ENCODE data around the gene CSNK2A2.

Gene CSNK2A2

DNA sequence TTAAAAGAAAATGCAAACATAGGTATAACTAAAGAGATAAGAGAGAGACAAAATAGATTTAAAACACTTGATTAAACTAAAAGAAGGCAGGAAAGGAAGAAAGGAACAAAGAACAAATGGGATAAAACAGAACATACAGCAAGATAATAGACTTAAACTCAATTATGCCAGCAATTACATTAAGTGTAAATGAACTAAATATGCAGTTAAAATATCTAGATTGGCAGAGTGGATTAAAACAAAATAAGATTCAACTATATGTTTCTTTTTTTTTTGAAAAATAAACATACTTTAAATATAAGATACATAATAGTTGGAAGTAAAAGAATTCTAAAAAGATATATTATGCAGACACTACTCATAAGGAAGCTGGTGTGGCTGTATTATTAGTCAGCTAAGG, 59.1 kb downstream of the CSNK2A2 start:
- no peak for DNase-seq (ENCODE audit: low read depth)

DNA sequence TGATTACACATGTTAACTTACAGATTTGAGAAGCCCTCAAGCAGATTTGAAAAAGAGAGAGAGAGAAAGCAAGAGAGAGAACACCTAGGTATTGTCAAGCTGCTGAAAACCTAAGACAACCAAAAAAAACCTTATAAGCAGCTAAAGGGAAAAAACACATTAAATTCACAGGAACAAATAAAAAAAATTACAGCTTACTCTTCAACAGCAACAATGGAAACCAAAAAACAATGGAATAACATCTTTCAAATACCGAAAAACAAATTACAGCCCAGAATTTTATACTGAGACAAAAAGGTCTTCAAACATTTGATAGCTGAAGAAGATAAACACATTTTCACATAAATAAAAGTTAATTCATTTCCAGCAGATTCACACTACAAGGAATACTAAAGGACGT, 60.3 kb downstream of the CSNK2A2 start:
- no peak for DNase-seq (ENCODE audit: low read depth)

DNA sequence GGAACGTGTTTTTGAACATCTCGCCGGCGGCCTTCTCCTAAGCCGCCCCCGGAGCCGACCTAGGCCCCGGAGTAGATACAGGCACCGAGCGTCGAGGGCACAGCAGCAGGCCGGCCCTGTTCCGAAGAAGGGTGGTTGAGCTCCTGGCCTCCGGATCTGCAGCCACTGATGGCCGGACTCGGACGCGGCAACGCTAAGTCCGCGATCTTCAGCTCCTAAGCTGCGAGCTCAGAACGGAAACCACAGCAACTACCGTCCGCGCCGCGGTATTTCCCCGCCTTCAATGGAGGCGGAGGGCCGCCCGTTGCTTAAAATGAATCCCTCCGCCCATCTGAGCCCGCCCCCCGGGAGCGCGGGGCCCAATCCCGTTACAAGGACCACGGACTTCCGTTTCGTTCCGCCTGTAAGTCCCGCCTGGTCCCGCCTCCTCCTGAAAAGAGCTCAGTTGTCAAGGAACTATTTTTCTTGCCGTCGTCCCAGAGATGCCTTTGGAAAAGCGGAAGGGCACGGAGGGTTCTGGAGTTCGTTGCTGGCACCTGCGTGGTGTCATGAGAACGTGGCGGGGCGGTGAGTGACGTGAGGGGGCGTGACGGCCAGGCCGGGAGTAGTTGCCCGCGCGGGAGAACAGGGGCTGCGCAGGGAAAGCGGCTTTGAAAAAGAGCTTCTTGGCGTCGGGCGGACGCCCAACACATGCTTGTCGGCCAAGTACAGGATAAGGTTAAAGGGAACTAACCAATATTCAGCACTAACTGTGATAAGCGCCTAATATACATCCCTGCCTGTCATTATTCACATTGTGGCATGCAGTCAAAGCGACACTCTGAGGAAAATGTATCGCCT, 68.6 kb downstream of the CSNK2A2 start, which contains the start of gene CFAP20:
Gene CFAP20 (minus strand): TSS at position 285 of the 840 bp plus-strand sequence. CDS start 266 bp downstream, at position 19.
- DNase-seq (ENCODE audit: low read depth): peak; percentile 100

DNA sequence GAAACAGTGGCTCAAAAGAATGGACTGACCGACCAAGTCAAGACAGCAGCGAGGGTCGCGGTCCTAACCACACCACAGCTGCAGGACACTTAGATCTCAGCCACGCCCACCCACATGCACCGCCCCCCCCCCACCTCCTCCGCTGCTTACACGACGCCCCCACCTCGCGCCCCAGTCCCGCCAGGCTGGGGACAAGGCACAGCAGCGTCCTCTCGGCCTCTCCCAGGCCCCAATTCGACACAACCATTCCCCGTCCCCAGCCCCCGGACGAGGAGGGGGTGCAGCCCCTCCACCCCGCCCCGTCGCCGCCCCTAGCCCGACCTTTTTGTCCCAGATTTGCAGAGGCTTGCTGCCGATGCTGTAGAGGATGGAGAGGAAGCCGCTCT, 69.2 kb downstream of the CSNK2A2 start:
- no peak for DNase-seq (ENCODE audit: low read depth)

DNA sequence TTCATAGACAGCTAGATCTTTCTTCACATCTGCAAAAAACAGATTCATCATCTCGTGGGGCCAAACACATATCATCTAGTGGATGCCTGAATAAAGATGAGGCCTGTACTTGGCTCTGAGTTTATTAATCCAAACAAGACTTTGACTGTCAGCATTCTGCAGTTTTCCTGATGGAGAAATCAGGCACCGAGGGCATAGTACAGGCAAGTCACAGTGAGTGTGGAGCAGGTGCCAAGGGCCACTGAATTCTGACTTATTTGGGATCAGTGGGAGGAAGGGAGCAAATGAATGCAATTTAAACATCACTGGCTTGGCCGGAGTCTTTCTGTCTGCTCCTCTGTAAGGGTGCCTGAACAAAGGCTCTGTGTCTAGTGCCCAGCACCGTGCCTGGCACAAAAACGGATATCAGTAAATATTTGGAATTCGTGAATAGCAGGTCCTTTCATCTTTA, 69.7 kb downstream of the CSNK2A2 start:
- DNase-seq (ENCODE audit: low read depth): peak; percentile 16

DNA sequence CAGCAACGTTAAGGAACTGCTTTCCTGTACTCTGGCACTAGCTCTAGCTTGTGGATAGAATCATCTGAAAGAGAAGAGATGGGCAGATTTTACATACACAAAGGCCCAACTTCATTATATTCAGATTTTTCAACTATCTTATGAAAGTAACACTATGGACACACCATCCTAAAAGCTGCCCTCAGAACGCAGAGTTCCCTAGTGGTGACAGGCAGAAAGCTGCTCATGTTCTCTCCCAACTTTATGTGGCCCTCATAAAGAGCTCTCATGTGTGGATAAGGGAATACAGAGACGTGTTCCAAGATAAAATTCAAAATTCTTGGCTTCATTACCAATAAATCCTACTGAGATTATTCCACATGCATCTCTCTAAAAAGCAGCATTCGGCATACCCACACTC, 70.3 kb downstream of the CSNK2A2 start:
- DNase-seq (ENCODE audit: low read depth): peak; percentile 15

DNA sequence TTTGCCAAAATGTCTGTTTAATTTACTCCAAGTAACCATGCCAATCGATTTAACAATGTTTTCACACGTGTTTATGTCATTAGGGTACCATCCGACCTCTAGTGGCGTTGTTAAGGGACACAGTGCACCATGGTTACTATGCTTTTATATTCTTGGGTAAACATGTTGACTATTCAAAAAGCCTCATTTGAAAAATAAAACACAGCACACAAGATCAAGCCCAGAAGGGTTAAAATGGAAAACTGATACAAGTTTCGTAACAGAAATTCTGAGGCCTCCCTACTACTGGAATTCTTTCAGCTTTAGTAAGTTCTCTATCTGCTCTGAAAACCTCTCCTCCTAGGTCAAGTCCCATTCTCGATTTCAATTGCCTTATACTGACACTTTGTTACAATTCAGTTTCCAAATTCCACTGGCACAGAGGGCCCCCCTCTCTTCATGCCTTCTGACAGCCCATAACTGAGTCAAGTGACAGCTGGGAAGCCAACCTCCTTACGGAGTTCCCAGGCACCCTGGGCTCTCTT, 70.8 kb downstream of the CSNK2A2 start:
- peak; percentile 48 for DNase-seq (ENCODE audit: low read depth)

DNA sequence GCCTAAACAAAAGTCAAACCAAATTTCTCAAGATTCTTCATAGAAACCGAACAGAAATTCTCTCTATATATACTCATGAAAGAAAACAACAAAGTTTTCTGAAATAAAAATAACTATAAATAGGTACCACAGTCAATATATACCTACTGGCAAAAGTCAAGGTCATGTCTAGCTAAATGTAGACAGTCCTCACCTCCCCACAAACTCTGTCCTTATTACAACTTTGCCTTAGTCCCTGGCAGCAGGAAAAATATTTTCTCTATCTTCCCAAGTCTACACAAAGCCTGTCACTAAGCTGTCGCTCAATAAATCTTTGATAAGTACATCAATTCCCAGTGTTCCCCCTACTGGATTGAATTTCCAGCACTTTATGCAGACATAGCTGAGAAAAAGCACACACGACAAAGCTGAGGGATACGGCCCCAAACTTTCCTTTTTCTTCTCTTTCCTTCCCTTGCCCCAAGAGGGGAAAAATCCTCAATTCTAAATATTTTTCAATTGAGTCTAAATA, 71.4 kb downstream of the CSNK2A2 start:
- DNase-seq (ENCODE audit: low read depth): no peak

DNA sequence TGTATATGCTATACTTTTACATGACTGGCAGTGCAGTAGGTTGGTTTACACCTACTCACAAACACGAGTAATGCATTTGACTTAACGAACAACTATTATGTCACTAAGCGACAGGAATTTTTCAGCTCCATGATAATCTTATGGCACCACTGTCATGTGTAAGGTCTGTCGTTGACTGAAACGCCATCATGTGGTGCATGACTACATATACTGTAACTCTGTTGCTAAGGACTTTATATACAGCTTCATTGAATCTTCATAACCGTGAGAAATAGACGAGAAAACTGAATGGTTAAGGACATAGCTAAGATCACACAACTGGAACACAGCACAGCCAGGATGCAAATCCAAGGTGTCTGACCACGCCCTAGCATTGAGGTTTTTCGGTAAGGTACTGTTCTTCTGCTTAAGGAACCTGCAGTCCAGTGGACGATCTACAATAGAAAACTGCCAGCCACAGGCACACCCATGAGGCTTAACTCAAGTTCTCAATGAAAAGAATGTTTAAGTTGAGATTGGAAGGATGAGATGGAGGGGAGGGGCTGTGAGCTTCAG, 72.0 kb downstream of the CSNK2A2 start:
- no peak for DNase-seq (ENCODE audit: low read depth)

DNA sequence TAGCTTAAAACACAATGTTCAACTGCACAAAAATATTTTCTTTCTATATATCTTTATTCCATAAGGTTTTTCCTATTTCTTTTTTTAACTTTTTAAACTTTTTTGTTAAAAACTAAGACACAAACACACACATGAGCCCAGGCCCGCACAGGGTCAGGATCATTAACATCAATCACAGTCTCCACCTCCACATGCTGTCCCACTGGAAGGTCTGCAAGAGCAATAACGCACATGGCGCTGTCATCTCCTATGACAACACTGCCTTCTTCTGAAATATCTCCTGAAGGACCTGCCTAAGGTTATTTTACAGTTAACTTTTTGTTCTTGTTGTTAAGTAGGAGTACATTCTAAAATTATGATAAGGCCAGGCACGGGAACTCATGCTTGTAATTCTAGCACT, 72.9 kb downstream of the CSNK2A2 start:
- DNase-seq (ENCODE audit: low read depth): no peak

DNA sequence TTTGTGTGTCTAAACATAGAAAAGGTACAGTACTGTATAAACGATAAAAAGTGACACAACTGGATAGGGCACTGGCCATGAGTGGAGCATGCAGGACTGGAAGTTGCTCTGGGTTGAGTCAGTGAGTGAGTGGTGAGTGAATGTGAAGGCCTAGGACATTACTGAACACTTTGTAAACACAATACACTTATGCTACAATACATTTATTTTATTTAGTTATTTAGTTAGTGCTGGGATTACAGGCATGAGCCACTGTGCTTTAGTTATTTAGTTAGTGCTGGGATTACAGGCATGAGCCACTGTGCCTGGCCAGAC, 73.3 kb downstream of the CSNK2A2 start:
- DNase-seq (ENCODE audit: low read depth): peak; percentile 65

DNA sequence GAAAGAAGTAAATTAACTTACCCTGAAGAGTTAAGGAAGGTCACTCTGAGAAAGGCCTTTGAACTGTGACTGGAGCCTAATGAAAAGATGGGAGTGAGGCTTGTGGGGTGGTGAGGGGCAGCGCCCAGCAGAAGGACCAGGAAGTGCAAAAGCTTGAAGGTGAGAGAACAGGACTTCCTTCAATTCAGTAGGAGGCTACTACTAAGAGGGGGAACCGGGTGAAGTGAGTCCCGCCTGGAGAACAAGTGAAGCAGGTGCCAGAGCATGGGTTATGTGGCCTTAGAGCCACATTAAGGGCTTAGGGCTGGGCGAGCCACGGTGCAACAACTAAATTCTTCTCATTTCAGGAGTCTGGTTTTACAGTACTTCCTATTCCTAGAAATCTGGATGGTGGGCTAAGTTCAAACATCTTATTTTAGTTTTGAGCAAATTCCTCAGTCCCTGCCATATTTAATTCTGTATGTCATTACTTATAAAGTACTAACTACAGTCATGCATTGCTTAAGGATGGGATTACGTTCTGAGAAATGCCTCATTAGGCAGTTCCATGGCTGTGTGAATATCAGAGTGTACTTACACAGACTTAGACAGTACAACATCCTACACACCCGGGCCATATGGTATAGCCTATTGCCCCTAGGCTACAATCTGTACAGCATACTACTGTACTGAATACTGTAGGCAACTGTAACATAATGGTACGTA, 73.9 kb downstream of the CSNK2A2 start:
- DNase-seq (ENCODE audit: low read depth): no peak

DNA sequence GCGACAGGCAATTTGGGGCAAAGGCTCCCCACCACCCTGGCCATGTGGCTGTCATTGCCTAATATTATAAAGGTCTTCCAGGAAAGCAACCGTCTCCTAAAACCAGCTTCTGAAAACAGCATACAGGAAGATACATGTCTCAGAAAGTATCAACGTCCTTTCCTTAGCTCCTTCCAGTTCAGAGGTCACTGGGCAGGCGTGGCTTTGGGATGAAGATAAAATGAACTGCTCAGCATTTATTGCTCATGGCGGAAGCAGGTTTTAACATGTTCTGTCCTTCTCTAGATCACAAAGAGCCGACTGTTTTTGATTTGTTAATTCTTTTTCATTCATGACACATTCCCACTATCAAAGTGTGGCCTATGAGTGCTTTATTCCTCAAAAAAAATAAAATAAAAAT, 76.8 kb downstream of the CSNK2A2 start:
- no peak for DNase-seq (ENCODE audit: low read depth)

DNA sequence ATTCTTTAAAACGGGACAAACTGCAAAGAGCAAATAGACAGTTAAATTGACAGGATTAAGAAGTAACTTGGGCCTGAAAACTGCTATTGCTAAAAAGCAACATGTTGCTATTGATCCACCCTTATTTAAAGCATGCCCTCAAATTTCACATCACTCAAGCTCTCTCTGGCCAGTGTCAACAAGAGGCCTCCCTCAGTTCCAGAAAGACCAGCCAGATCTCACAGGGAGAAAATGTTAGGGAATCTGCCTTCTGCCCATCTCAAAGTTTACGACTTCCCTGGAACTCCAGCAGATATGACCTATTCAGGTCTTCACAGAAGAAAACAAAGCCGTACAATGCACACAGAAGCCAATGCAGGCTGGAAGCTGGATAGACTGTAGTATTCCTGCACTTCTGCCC, 77.7 kb downstream of the CSNK2A2 start:
- no peak for DNase-seq (ENCODE audit: low read depth)

DNA sequence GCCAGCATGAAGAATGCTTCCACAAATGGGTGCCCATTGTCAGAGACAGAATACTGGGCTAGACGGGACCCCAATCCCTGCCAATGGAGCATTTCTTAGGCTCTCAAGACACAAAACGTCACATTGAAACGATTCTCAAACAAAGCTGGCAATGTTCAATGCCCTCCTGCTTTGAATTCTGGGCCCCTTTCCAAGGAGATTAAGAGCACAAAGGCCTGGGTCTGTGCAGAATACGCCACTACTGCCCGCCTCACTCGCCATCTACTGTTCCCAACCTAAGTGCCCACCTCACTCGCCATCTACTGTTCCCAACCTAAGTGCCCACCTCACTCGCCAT, 78.4 kb downstream of the CSNK2A2 start:
- no peak for DNase-seq (ENCODE audit: low read depth)

DNA sequence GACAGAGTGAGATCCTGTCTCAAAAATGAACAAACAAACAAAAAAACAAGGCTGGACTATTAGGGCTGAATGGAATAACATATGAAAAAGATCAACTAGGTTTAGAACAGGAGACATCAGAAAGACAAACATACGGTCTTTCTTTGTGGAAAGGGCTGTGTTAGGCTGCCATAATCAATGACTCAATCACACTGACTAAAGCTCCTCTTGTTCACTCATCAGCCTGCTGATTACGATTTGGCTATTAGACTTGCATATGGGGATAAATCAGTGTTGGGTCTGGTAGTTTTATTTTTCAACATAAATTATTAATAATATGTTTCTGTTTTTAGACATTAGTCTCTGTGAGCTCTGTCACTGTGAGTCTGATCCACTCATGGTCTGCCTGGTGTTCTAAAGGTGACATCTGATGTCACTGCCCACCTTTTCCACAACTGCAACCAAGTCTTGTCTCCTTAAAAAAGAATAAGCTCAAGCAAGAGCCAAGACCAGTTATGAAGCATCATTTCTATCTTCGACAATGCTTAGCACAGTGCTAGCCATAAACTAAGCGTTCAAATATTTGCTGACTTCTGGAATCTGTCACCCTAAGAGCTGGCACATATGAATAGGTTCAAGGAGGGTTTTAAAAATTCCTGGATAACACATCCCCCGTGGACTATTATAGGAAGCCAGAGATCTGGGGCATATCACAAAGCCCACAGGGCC, 79.0 kb downstream of the CSNK2A2 start:
- no peak for DNase-seq (ENCODE audit: low read depth)

DNA sequence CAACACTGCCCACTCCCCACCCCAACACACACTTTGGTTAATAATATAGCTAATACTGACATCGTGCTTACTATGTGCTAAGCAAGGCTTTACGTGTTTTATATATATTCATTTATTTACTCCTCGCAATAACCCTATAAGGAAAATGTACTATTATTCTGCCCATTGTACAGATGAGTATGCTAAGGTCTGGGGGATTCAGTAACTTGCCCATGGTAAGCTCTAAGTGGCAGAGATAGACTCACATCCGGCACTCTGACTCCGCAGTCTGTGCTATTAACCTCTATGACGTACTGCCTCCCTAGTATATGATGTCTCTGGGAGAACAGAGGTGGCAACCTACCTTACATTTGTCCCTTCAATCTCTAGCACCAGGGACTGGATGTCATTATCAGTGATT, 81.4 kb downstream of the CSNK2A2 start:
- DNase-seq (ENCODE audit: low read depth): no peak

DNA sequence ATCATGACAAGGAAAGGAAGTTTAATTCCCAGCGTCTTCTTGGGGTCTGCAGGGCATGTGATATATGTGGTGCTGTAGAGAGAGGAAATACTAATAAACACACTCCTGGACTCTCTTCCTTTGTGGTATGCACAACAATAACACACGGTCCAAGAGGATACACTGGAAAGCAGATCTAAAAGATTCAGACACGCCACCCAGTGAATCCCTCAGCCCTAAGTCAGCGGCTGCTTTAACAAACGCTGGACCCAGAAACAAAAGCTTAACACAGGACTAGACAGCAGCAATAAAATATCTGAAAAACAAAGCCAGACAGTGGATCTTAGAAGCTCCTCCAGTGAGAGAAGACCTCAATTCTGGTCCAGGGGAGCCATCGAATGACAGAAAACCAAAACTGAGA, 81.8 kb downstream of the CSNK2A2 start:
- DNase-seq (ENCODE audit: low read depth): peak; percentile 22

DNA sequence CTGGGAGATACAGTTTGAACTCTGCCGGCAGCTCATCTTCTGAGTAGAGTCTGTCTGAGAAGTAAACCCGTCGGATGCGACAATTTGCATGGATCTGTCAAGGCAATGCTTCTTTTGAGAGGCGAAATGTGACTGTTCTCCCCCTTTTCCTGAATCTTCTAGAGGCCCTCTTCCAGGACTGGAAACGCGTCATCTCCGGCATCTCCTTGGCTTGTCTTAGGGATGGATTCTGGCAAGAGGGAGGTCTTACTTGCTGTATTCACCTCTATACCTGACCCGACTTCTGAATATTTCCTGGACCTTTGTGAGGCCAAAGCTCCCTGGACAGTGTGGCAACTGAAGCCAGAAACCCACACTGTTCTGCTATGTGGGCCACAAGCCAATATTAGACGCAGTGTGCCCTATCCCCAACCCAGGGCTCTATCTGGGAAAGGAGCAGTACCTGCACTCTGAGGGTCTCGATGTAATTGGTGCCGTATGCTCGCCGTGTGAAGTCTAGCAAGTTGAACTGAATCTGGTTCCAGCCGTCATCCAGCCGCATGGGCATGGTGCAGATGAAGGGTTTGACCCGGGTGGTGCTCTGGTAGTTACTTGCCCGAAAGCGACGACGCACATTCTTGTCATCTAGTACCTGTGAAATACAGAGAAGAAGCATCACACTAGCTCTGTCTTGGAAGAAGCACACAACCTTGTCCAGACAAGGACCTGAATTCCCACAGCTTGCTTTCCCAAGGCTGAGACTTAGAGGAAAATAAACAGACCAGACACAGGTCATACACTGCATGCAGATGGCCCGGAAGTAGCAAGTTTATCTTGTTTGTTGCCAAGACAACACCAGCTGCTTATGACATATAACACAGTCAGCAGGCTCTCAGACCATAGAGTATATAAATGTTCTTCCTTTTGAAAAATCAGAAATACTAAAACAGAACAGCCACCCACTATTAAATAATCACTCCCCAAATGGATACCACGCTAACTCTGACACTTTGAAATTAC, 82.8 kb downstream of the CSNK2A2 start:
- peak; percentile 72 for DNase-seq (ENCODE audit: low read depth)

DNA sequence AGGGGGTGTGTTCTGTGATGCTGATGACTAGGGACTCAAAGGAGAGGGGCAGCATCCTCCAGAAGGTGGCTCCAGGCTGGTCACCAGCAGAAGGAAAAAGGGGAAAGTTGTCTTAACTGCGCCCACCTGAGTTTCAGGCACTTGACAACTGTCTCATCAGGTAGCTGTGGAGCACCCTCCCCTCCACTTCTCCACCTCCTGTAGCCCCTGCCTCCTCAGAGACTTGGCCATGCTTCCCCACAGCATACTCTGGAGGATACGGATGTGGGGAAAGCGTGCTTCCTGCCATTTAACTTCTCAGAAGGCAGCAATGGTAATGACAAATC, 86.6 kb downstream of the CSNK2A2 start:
- no peak for DNase-seq (ENCODE audit: low read depth)

All from iris pigment epithelial cell (primary cell).